Forelimb muscle (tissue), 1 donor: ENCODE data around the gene SLC25A13. TPM values are rescaled to one million over a fixed set of nuclear protein-coding genes. Genes with fewer than 3 reads are reported as not detected.
A peak's percentile ranks its signal among the peaks of the same experiment; 100 is the strongest.

ENCODE experiments used
- DNase-seq: peaks from one replicate; pipeline ENCODE4 v3.0.0-alpha.2; 2013; ENCODE audit warnings: low read depth
- polyA plus RNA-seq: library from polyadenylated mRNA; unstranded; fragments of 120-200 nt; gene quantifications from one replicate; pipeline ENCODE4 v1.2.1, GENCODE V29; 2013; ENCODE audit not compliant: insufficient read length

The SLC25A13 gene
- polyA plus RNA-seq, 1 donor = 11.6 TPM

- DNase-seq = no peak
Observed at GRCh38 chr7:96322847-96323461, 1.1 kb upstream of the SLC25A13 start.

DNA sequence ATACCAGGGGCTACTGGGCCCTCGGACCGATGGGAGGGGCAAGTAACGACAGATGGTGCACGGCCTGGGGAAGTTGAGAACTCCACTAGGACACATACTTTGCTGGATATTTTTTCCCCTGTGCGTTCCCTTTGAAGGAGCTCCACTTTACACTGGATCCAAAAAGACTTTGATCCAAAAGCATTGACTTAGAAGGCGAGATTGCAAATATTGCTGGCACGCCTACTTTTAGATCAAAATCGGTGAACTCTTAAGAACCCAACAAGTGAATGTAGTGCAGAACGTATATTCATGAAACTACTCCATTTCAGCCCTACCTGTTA, 436 bp upstream of the SLC25A13 start:
- no peak for DNase-seq

DNA sequence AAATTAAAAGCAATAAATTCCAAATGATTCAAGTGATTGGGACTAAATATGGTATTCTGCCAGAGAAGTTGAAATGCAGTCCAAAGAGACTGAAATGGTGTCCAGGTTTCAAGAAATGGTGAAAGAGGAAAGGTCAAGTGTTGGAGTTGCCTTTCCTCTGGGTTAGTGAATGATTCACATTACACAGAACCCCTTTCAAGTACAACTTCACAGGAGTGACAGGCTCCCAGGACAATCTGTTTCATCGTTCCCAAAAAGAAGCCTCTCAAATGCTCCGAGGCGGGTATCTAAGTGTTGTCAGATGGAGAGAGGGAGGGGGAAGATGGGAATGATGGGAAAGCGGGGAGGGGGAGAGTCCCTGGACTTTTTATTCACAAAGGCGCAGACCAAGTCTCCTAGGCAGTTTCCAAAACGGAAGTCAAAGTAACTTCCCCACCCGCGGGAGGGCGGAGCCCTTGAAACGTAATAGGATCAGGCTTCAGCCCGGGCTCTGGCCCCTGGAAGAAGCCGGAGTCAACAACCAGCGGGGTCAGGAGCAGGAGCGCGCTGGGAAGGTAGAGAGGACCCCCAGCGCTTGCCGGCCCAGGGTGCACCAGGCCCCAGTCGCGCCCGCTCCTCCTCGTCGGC, 754 bp downstream of the SLC25A13 start:
- peak; percentile 76 for DNase-seq

- DNase-seq = no peak
Observed at GRCh38 chr7:96320442-96320841, 1.5 kb downstream of the SLC25A13 start.

DNA sequence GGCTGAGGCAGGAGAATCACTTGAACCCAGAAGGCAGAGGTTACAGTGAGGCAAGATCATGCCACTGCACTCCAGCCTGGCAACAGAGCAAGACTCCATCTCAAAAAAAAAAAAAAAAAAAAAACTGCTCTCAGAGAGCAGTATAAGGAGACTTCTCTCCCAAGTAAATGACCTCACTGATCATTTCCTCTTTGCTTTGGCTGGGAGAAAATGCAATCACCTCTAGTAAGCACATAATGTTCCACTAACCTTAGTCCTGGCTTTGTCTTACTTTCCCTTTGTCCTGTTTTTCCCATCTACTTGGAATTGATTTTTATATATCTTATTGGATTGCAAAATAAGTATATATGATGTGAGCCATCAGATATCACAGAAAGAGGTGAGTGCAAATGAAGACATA, 2.5 kb downstream of the SLC25A13 start:
- no peak for DNase-seq

- no peak for DNase-seq
Observed at GRCh38 chr7:96316949-96317348, 4.9 kb downstream of the SLC25A13 start.

- no peak for DNase-seq
Observed at GRCh38 chr7:96315125-96315512, 6.8 kb downstream of the SLC25A13 start.

DNA sequence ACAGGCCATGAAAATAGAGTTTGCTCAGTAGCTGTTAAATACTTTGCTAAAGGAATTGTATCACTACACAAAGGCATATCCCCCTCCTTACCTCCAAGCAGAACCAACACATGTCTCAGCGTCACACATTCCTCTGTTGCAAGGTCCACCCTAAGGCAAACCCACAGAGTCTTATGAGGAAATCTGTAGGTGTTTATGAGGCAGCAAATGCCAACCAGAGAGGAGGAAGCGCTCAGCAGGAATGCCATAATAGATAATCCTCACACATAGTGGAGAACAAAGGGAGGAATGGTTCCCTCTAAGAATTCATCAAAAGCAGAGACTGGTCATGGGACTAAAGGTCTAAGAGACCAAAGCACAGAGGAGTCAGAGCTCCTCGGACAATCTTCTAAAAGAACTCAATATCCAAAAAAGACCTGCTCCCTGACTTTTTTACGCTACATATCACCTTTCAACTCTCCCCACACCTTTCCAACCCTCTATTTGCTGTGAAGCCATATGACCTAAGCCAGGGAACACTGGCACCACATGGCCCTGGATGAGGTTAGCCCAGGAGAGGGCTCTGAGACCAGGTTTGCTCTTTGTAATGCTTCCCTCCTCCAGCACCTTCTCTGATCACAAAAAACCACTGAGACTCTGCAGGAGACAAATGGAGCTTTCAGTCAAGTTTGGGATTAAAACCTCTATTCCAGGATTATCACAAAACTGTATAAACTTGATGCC, 7.3 kb downstream of the SLC25A13 start:
- DNase-seq = no peak

GRCh38 chr7:96313940-96314339, 8.0 kb downstream of the SLC25A13 start:
- DNase-seq = no peak

DNA sequence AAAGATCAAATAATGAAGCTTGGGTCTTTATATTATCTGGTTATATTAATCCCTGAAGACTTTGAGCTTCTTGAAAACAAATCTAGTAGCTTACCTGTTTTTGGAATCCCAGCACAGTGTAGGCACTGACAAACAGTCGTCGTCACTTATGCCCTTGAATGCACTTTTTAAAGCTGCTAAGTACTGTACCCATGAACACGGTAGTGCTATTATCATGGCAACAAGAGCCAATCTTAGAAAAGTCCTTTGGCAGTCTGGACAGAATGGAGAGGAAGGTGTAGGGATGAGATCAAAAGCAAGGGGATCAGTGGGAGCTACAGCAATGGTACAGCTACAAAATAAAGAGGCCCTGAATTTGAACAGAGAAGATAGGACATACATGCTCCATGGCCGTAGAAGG, 9.4 kb downstream of the SLC25A13 start:
- no peak for DNase-seq

GRCh38 chr7:96311967-96312366, 9.9 kb downstream of the SLC25A13 start:
- no peak for DNase-seq

DNA sequence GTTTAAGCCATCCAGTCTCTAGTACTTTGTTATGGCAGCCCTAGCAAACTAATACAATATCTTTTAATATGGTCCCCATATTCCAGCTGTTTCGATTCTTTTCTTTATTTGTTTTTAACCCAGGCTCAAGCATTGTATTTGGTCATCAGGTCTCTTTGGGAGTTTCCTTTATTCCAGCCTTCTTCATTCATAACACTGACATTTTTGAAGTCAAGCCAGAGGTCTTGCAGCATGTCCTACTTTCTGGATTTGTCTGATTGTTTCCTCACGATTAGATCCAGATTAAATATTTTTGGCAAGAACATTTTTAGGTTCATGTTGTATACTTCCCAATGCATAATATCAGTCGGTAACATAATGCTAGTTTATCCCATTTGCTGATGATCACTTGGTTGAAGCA, 11.8 kb downstream of the SLC25A13 start:
- peak; percentile 50 for DNase-seq

- no peak for DNase-seq
Observed at GRCh38 chr7:96308950-96309263, 13.0 kb downstream of the SLC25A13 start.

- no peak for DNase-seq
Observed at GRCh38 chr7:96308253-96308949, 13.5 kb downstream of the SLC25A13 start.

DNA sequence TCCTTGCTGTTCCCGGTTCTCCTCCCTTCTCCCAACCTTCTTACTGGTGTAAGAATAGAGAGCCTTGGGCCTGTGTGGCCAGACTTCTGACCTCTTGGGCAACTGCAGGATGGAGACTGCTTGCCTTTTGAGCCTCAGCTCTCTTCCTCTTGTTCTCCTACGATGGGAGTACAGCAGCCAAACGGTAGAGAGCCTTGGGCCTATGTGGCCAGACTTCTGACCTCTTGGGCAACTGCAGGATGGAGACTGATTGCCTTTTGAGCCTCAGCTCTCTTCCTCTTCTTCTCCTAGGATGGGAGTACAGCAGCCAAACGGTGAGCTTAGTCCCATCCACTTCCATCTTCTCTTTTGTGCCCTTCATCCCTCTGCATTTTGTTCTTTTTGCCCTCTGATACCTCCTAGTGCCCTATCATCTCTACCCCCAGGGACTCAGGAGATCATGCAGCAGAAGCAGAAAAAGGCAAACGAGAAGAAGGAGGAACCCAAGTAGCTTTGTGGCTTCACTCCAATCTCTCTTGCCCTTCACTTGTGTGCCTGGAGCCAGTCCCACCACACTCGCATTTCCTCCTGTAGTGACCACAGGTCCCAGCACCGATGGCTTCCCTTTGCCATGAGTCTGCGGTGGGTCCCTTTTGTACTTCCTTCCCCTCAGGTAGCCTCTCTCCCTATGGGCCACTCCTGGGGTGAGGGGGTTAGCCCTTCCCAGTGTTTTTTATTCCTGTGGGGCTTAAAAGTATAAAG, 15.3 kb downstream of the SLC25A13 start:
- no peak for DNase-seq

DNA sequence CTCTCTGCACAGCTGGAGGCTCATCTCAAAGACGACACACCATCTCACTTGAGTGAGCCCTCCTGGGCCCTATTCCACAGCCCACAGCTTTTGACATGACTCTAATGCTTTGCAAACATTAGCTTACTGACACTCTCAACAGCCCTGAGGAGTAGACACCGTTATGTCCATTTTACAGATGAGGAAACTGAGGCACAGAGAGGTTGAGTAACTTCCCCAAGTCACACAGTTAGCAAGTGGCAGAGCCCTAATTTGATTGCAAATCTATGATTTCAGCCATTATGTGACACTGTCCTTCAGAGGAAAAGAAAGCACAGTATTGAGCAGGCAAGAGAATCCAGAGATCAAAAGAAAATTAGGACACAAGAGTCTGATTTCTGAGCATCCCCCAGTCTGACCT, 16.0 kb downstream of the SLC25A13 start:
- DNase-seq = no peak

DNA sequence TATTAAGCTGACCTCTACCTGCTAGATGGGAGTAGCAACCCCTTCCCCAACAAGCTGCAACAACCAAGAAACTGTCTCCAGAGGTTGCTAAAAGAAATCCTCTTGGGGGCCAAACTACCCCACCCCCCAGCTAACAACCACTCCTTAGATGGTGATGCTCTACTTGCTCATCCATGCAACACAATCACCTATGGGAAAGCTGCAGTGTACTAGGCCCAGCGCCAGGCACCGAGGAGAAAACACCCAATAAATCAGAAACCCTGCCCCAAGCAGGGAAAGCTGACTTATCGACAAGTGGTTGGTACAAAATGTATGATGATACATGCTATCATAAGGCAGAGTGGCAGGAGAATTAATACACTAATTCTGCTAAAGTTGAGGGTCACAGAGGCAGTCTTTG, 17.3 kb downstream of the SLC25A13 start:
- no peak for DNase-seq

DNA sequence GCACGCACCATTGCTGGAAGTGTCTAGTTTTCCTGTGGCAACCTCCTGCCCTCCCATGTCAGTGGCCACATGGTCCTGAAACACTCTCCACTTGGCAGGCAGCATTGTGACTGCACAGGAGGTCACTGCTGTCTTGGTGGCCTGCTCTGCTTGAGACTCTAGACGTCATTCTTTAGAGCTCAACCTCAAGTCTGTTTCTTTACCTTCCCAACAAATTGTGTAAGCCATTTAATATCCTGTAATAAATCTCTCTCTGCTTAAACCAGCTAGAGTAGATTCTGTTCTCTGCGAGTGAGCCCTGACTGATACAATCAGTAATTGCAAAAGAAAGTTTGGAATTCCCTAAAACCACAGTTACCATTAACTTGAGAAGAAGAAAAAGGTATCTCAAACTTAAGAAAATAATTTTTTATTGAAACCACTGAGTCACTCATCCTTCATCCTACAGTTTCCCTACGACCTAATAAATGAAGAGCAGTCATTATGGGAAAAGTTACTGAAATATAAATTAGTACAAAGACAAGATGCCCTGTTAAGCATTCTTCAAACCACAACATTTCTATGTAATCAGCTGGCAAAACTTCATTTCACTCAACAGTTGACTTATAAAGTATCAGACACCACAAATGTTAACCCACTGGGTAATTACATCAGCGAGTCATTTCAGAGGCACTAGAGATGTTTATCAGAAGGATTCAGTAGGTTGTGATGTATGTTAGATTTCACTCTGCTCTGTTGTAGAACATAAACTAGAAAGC, 18.0 kb downstream of the SLC25A13 start:
- DNase-seq = no peak

DNA sequence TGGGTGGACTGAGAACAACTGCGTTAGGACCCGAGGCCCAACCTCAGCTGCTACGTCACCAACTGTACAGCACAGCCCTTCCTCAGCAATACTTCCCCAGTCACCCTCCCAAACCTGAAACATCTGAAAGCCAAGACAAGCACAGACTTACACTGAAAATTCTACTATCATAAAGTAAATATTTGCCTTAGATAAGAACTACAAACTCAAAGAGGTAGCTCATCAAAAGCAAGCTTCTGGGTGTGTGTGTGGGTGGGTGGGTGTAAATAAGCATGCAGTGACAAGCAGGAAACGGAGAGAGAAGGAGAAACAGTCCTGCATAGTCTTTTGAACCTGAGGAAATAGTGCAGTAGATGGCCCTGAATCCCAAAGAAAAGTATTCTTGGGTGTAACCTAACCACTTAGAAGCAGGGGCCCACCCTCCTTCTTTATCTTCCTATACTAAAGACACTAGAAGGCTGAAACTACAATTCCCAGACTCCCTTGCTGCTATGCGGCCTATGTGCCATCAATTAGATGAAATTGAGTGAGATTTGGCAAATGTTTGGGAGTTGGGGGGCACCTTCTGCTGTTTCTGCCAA, 18.7 kb downstream of the SLC25A13 start:
- DNase-seq = no peak

DNA sequence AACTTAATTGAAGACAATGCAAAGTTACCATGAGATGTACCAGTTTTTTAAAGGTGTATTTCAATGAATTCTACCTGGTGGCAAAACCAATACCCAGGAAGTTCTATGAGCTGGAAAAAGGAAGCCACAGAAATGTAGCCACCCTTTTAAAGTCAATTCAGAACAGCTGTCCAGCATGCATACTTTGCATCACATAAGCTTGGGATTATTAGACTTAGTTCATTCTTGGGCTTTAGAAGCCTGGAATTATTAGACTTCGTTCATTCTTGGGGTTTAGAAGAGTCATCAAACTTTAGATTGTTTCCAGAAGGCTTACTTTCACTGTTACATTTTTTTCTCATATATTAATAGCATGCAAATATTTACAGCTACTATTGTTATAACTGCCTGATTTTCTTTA, 20.9 kb downstream of the SLC25A13 start:
- no peak for DNase-seq

DNA sequence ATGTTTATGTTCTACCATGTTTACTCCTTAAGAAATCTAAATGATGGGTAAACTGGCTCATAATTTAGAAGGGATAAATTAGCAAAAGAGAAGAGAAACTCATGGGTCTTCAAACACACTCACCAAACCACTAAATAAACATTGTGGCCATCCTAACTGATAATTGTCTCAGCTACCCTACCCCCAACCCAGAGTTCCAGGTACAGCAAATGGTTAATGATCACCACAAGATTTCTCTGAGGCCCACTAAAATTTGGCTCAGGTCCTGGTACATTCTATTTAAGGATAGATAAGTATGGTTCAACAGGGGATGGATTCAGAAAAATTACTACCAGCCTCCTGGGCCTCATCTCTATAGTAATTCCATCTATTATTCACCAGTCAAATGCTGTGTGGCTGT, 21.4 kb downstream of the SLC25A13 start:
- no peak for DNase-seq
